Measurements from ENCODE around the gene MCOLN2. TPM values are rescaled to one million over a fixed set of nuclear protein-coding genes. Genes with fewer than 3 reads are reported as not detected.

Gene MCOLN2
- polyA plus RNA-seq, 1 of the 3 experiments (the other 2 are of a cell fraction) = not detected

DNA sequence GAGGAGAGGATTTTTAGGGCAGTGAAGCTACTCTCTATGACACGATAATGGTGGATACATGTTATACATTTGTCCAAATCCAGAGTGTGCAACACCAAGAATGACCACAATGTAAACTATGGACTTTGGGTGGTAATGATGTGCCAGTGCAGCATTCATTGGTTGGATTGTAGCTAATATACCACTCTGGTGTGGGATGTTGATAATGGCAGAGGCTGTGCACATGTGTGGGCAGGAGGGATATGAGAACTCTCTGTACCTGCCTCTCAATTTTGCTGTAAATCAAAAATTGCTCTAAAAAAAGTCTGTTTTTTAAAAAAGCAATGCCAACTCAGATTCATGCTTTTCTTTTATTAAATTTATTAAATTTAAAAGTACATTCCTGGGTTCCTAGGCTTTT is 76.8 kb downstream of the MCOLN2 start:
- WGBS (ENCODE audit: low lambda C conversion rate) = 50% methylated on average over 1 of the region's 1 CpG
- ChIA-PET POLR2A (no interaction called here), CTCF (interaction anchor here (2.4 to 3.1 kb wide), 2 partner anchors 15 to 25 kb away, joined by 10 to 14 read pairs; no protein-coding TSS in a partner anchor)
- H4K20me1 ChIP-seq (ENCODE audit: insufficient read depth) = no peaks in the 10 kb centered on the region
- H3K4me2 ChIP-seq = no peak overlapping the region
- no peak overlapping the region for H3K27ac ChIP-seq (ENCODE audit: low read depth in 2 of 2, low read length in 1 of 2)
- no peaks in the 10 kb centered on the region for H3K79me2 ChIP-seq (ENCODE audit: insufficient read depth)
- no peak overlapping the region for H2AFZ ChIP-seq (ENCODE audit: low read depth)
- no peaks in the 10 kb centered on the region; the same call in 1 of the 2 replicates for H3K27me3 ChIP-seq (ENCODE audit: insufficient read depth)
- no peak overlapping the region for H3K9ac ChIP-seq
- no peak overlapping the region for H3K4me3 ChIP-seq (ENCODE audit: low read depth in 2 of 2, low read length in 1 of 2)
- peaks cover 0 to 6% of the 10 kb centered on the region in 2 experiments; a peak in 1 of 4 replicates for H3K4me1 ChIP-seq (ENCODE audit: control insufficient read depth in 1 of 2, insufficient read depth in 2 of 2, low read depth in 1 of 2, low read length in 1 of 2)
- TF ChIP-seq, protein P1, sequence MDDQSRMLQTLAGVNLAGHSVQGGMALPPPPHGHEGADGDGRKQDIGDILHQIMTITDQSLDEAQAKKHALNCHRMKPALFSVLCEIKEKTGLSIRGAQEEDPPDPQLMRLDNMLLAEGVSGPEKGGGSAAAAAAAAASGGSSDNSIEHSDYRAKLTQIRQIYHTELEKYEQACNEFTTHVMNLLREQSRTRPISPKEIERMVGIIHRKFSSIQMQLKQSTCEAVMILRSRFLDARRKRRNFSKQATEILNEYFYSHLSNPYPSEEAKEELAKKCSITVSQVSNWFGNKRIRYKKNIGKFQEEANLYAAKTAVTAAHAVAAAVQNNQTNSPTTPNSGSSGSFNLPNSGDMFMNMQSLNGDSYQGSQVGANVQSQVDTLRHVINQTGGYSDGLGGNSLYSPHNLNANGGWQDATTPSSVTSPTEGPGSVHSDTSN (IDR thresholded peaks at IDR 0.05) = no peak
- no peak for TF ChIP-seq MEF2A (IDR thresholded peaks at IDR 0.05; ENCODE audit: borderline replicate concordance, low read depth)
- H3F3A ChIP-seq (replicated peaks; ENCODE audit: insufficient read depth) = no peaks in the 10 kb centered on the region
- no peaks in the 10 kb centered on the region for H3K9me2 ChIP-seq
- H3K9me3 ChIP-seq = no peaks in the 10 kb centered on the region
- no peaks in the 10 kb centered on the region for H3K36me3 ChIP-seq (replicated peaks in 1 of 2; ENCODE audit: control insufficient read depth in 1 of 2, insufficient read depth in 2 of 2, low read length in 1 of 2)
- DNase-seq = no peak

DNA sequence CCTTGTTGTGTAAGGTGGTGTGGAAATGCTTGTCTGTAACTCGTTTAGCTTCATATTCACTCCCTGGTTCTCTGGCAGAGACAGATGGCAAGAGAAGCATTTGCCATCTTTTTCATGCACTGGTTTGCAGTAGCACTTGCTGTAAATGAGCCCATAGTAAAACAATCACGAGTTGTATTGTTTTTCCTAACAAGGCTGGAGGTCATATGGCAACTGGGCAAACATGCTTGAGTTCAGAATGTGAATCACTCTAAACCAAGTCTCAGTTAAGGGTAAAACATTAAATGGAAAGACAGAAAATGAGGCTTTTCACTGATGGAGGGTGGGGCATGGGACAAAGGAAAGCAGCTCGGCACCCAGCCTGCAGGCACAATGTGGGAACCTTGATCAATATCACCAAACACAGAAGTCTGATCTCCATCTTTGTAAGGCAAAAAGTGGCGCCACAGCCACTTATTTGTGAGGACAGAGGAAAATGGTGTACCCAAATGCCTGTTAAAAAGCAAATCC is 77.4 kb downstream of the MCOLN2 start:
- Histone ChIP-seq H4K20me1 (ENCODE audit: insufficient read depth) (no peaks in the 10 kb centered on the region), H2AFZ (ENCODE audit: low read depth) (no peak overlapping the region), H3K4me1 (ENCODE audit: control insufficient read depth in 1 of 2, insufficient read depth in 2 of 2, low read depth in 1 of 2, low read length in 1 of 2) (peaks cover 0 to 6% of the 10 kb centered on the region in 2 experiments; a peak in 1 of 4 replicates), H3K36me3 (replicated peaks in 1 of 2; ENCODE audit: control insufficient read depth in 1 of 2, insufficient read depth in 2 of 2, low read length in 1 of 2) (no peaks in the 10 kb centered on the region), H3K9me2 (no peaks in the 10 kb centered on the region), H3K4me2 (no peak overlapping the region), H3K27me3 (ENCODE audit: insufficient read depth) (no peaks in the 10 kb centered on the region; the same call in 1 of the 2 replicates), H3K79me2 (ENCODE audit: insufficient read depth) (no peaks in the 10 kb centered on the region), H3F3A (replicated peaks; ENCODE audit: insufficient read depth) (no peaks in the 10 kb centered on the region), H3K4me3 (ENCODE audit: low read depth in 2 of 2, low read length in 1 of 2) (no peak overlapping the region), H3K9ac (no peak overlapping the region), H3K9me3 (no peaks in the 10 kb centered on the region), H3K27ac (ENCODE audit: low read depth in 2 of 2, low read length in 1 of 2) (no peak overlapping the region)
- ChIA-PET CTCF (interaction anchor here (1.1 to 3.1 kb wide), 5 partner anchors 10 to 166 kb away, joined by 3 to 14 read pairs (median 5); no protein-coding TSS in a partner anchor), POLR2A (no interaction called here)
- WGBS (ENCODE audit: low lambda C conversion rate) = 22% methylated on average over 4 of the region's 4 CpGs
- TF ChIP-seq TEAD4 (IDR thresholded peaks at IDR 0.05; ENCODE audit: borderline replicate concordance, insufficient read depth) (no peak), EP300 (IDR thresholded peaks at IDR 0.05; ENCODE audit: borderline replicate concordance in 1 of 2, low read depth in 1 of 2, low read length in 1 of 2) (no peak), FOXM1 (IDR thresholded peaks at IDR 0.05; ENCODE audit: low read depth) (no peak), YY1 (IDR thresholded peaks at IDR 0.05; ENCODE audit: low read depth) (no peak), JUND (IDR thresholded peaks at IDR 0.05) (no peak)
- TF ChIP-seq, protein P2, sequence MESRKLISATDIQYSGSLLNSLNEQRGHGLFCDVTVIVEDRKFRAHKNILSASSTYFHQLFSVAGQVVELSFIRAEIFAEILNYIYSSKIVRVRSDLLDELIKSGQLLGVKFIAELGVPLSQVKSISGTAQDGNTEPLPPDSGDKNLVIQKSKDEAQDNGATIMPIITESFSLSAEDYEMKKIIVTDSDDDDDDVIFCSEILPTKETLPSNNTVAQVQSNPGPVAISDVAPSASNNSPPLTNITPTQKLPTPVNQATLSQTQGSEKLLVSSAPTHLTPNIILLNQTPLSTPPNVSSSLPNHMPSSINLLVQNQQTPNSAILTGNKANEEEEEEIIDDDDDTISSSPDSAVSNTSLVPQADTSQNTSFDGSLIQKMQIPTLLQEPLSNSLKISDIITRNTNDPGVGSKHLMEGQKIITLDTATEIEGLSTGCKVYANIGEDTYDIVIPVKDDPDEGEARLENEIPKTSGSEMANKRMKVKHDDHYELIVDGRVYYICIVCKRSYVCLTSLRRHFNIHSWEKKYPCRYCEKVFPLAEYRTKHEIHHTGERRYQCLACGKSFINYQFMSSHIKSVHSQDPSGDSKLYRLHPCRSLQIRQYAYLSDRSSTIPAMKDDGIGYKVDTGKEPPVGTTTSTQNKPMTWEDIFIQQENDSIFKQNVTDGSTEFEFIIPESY (IDR thresholded peaks at IDR 0.05; ENCODE audit: borderline replicate concordance, low read depth) = no peak
- no peak for DNase-seq
